ENCODE results near the gene IQCF5. TPM values are rescaled to one million over a fixed set of nuclear protein-coding genes. Genes with fewer than 3 reads are reported as not detected.
"Not testable (repeated sequence)": the region's sequence is repeated elsewhere in the genome, so short reads cannot be mapped to it uniquely, and the experiment has no call there.

IQCF5 gene
- total and polyA plus RNA-seq, 10 donors, result not detected

GRCh38 chr3:51904034-51904823 lies 28.8 kb upstream of the IQCF5 start:
- no peaks in the 10 kb centered on the region for H3K4me1 ChIP-seq
- intact Hi-C loops (cut with DNase I; ENCODE audit: low total_unique reads), result no loop called here
- TF ChIP-seq POLR2A (IDR thresholded peaks at IDR 0.05), result no peak
- TF ChIP-seq, protein P1, sequence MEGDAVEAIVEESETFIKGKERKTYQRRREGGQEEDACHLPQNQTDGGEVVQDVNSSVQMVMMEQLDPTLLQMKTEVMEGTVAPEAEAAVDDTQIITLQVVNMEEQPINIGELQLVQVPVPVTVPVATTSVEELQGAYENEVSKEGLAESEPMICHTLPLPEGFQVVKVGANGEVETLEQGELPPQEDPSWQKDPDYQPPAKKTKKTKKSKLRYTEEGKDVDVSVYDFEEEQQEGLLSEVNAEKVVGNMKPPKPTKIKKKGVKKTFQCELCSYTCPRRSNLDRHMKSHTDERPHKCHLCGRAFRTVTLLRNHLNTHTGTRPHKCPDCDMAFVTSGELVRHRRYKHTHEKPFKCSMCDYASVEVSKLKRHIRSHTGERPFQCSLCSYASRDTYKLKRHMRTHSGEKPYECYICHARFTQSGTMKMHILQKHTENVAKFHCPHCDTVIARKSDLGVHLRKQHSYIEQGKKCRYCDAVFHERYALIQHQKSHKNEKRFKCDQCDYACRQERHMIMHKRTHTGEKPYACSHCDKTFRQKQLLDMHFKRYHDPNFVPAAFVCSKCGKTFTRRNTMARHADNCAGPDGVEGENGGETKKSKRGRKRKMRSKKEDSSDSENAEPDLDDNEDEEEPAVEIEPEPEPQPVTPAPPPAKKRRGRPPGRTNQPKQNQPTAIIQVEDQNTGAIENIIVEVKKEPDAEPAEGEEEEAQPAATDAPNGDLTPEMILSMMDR (IDR thresholded peaks at IDR 0.05 in 8 of 11, conservative IDR thresholded peaks at IDR 0.05 in 3 of 11), result no peak
- TF ChIP-seq POLR2AphosphoS5 (IDR thresholded peaks at IDR 0.05), result no peak

GRCh38 chr3:51902361-51902760 lies 27.0 kb upstream of the IQCF5 start:
- H3K36me3 ChIP-seq; H3K27ac ChIP-seq; DNase-seq; H3K4me1 ChIP-seq; intact Hi-C loops (cut with DNase I; ENCODE audit: low total_unique reads); H3K4me3 ChIP-seq: not testable (repeated sequence)
- Histone ChIP-seq H3K27me3 (replicated peaks in 1 of 7) (peaks cover 0 to 35% (median 0%) of the 10 kb centered on the region in 7 donors), H3K9me3 (peaks cover 0 to 24% (median 5%) of the 10 kb centered on the region in 8 donors)
- 67 to 81% (median 74%) methylated on average over 6 to 7 of the region's 7 CpGs for WGBS, 5 donors

More at GRCh38 chr3:51904034-51904823, 28.8 kb upstream of the IQCF5 start:
- peaks cover 0 to 31% (median 0%) of the 10 kb centered on the region in 7 donors for H3K27me3 ChIP-seq (replicated peaks in 1 of 7)
- no peak overlapping the region for H3K27ac ChIP-seq
- H3K4me3 ChIP-seq, result no peak overlapping the region
- WGBS, 5 donors, result 83 to 88% (median 86%) methylated on average over 2 of the region's 2 CpGs
- peaks cover 0 to 40% (median 10%) of the 10 kb centered on the region in 8 donors for H3K9me3 ChIP-seq
- H3K36me3 ChIP-seq, result no peaks in the 10 kb centered on the region
- no peak for DNase-seq

DNA sequence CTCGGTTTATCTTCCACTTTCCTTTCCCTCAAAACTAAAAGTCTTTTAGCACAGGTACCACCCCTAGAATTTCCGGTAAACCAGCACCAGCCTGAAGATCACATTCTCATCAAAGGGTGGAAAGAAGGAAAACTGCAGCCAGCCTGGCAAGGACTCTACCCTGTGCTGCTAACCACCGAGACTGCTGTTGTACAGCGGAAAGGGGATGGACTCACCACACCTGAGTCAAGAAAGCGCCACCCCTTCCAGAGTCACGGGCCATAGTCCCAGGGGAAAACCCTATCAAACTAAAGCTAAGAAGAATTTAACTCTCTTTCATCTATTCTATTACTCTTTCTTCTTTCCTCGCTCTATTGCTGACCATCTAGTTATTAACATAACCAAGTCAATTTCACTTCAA lies 24.6 kb upstream of the IQCF5 start:
- WGBS, 5 donors, result 75 to 84% (median 79%) methylated on average over 7 of the region's 7 CpGs
- intact Hi-C loops (cut with DNase I; ENCODE audit: low total_unique reads); H3K4me1 ChIP-seq; H3K36me3 ChIP-seq; DNase-seq; H3K27ac ChIP-seq; H3K9me3 ChIP-seq; H3K4me3 ChIP-seq: not testable (repeated sequence)
- peaks cover 0 to 31% (median 0%) of the 10 kb centered on the region in 7 donors for H3K27me3 ChIP-seq (replicated peaks in 1 of 7)

DNA sequence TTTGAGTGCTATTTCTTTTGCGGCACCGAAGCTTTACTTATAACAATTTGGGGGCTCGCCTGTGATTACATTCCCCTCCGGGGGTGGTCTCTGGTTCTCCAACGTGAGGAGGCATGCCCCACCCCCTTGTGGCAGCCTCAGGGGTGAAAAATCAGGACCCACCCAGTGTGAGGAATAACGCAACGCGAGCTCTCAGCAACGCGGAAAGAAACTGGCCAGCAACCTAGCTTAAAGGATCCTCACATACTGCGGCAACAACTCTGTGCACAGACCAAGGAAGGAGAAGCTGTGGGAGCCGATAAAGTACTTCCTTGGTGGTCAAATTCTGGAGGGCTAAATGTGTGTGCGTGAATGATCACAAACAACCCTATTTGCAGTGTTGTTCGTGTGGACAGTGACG lies 22.0 kb upstream of the IQCF5 start:
- no peaks in the 10 kb centered on the region for H3K4me1 ChIP-seq
- no peaks in the 10 kb centered on the region for H3K36me3 ChIP-seq
- H3K27me3 ChIP-seq (replicated peaks in 1 of 7), result peaks cover 0 to 26% (median 0%) of the 10 kb centered on the region in 7 donors
- no peak for DNase-seq
- 87 to 92% (median 89%) methylated on average over 15 of the region's 15 CpGs for WGBS, 5 donors
- intact Hi-C loops (cut with DNase I; ENCODE audit: low total_unique reads), result no loop called here
- H3K9me3 ChIP-seq, result no peaks in the 10 kb centered on the region
- H3K4me3 ChIP-seq, result no peak overlapping the region
- TF ChIP-seq, protein P1 (IDR thresholded peaks at IDR 0.05 in 8 of 11, conservative IDR thresholded peaks at IDR 0.05 in 3 of 11), result no peak
- TF ChIP-seq POLR2AphosphoS5 (IDR thresholded peaks at IDR 0.05) (no peak), POLR2A (IDR thresholded peaks at IDR 0.05) (no peak)
- no peak overlapping the region for H3K27ac ChIP-seq

GRCh38 chr3:51896607-51897305 lies 21.4 kb upstream of the IQCF5 start:
- no peak for TF ChIP-seq POLR2A (IDR thresholded peaks at IDR 0.05)
- TF ChIP-seq POLR2AphosphoS5 (IDR thresholded peaks at IDR 0.05), result no peak
- TF ChIP-seq, protein P1 (IDR thresholded peaks at IDR 0.05 in 8 of 11, conservative IDR thresholded peaks at IDR 0.05 in 3 of 11), result no peak
- 81 to 95% (median 90%) methylated on average over 10 of the region's 10 CpGs for WGBS, 5 donors
- Histone ChIP-seq H3K9me3 (no peaks in the 10 kb centered on the region), H3K4me3 (no peak overlapping the region), H3K4me1 (no peaks in the 10 kb centered on the region), H3K27me3 (replicated peaks in 1 of 7) (peaks cover 0 to 31% (median 0%) of the 10 kb centered on the region in 7 donors), H3K36me3 (no peaks in the 10 kb centered on the region), H3K27ac (no peak overlapping the region)
- no peak for DNase-seq
- intact Hi-C loops (cut with DNase I; ENCODE audit: low total_unique reads), result no loop called here

Data from spleen (tissue), 11 donors.